H1 (cell line): ENCODE results near the gene IPO13. TPM values are rescaled to one million over a fixed set of nuclear protein-coding genes. Genes with fewer than 3 reads are reported as not detected.

ENCODE experiments used
- CTCF ChIA-PET: fragments of 300-600 bp; sonication (Branson Sonifier 250); formaldehyde crosslinking; loops from one replicate; lab custom pipeline; 2021; ENCODE audit not compliant: partially characterized antibody; lab: Charles Lee
- POLR2A ChIA-PET: fragments of 300-600 bp; sonication (Branson Sonifier 250); formaldehyde crosslinking; loops from one replicate; lab custom pipeline; 2021; ENCODE audit warnings: inconsistent platforms; ENCODE audit not compliant: partially characterized antibody; lab: Charles Lee
- DNase-seq, 2 experiments: peaks; one replicate each; pipeline versions ENCODE4 v3.0.0 to v3.0.0-alpha.2; 2010 to 2022; ENCODE audit warnings: low spot score in 2 of 2, low read depth in 1 of 2, mixed read lengths in 1 of 2
- FAIRE-seq: peaks from 2 replicates; lab custom pipeline; 2011; peaks lifted over from hg19 to GRCh38; lab: Jason Lieb, UNC
- H2AFZ ChIP-seq: 2 replicates; pipeline ENCODE4 v1.8.1; 2012; ENCODE audit warnings: low read length, inconsistent platforms
- H2AK5ac ChIP-seq: 2 replicates; pipeline ENCODE4 v1.6.1; 2013; ENCODE audit warnings: low read depth, low read length
- H2BK120ac ChIP-seq: replicated peaks from 2 replicates; pipeline ENCODE3; 2013; ENCODE audit warnings: low read depth, low read length, inconsistent platforms
- H2BK12ac ChIP-seq: 2 replicates; pipeline ENCODE4 v1.6.1; 2013; ENCODE audit warnings: low read depth, low read length
- H2BK15ac ChIP-seq: 2 replicates; pipeline ENCODE4 v1.6.1; 2013; ENCODE audit warnings: low read length
- H2BK20ac ChIP-seq: 2 replicates; pipeline ENCODE4 v1.6.1; 2013; ENCODE audit warnings: low read length
- H2BK5ac ChIP-seq: 2 replicates; pipeline ENCODE4 v1.6.1; 2013; ENCODE audit warnings: low read depth, low read length
- H3K14ac ChIP-seq: 2 replicates; pipeline ENCODE4 v1.6.1; 2013; ENCODE audit warnings: inconsistent platforms; ENCODE audit not compliant: insufficient read length
- H3K18ac ChIP-seq: 2 replicates; pipeline ENCODE4 v1.6.1; 2013; ENCODE audit warnings: low read length; ENCODE audit errors: extremely low read depth
- H3K23ac ChIP-seq: 2 replicates; pipeline ENCODE4 v1.6.1; 2013; ENCODE audit warnings: inconsistent platforms; ENCODE audit not compliant: insufficient read length
- H3K23me2 ChIP-seq: 2 replicates; pipeline ENCODE4 v1.6.1; 2013; ENCODE audit warnings: low read depth, low read length
- H3K27ac ChIP-seq: 2 replicates; pipeline ENCODE4 v1.6.1; 2011; ENCODE audit warnings: low read depth, low read length, inconsistent platforms
- H3K27me3 ChIP-seq, 4 experiments: replicated peaks in 1 of 4; 1 replicate in 1 of 4; 2 replicates in 3 of 4; pipeline versions ENCODE4 v1.6.1 to v1.8.1; 2011 to 2013; ENCODE audit warnings: low read length in 3 of 4, mild to moderate bottlenecking in 3 of 4, inconsistent platforms in 2 of 4, mixed read lengths in 2 of 4, moderate library complexity in 1 of 4; ENCODE audit not compliant: control insufficient read depth in 3 of 4, insufficient read depth in 3 of 4; ENCODE audit errors: extremely low read depth in 1 of 4
- H3K36me3 ChIP-seq, 4 experiments: 2 replicates each; pipeline versions ENCODE4 v1.6.1 to v1.8.1; 2011 to 2013; ENCODE audit warnings: mild to moderate bottlenecking in 4 of 4, low read length in 3 of 4, moderate library complexity in 2 of 4, control low read depth in 1 of 4, inconsistent platforms in 1 of 4; ENCODE audit not compliant: insufficient read depth in 4 of 4, control insufficient read depth in 2 of 4
- H3K4ac ChIP-seq: replicated peaks from 2 replicates; pipeline ENCODE3; 2013; ENCODE audit warnings: low read length, low read depth, mixed read lengths, inconsistent platforms; ENCODE audit not compliant: insufficient read length
- H3K4me1 ChIP-seq, 4 experiments: replicated peaks in 1 of 4; 1 replicate in 1 of 4; 2 replicates in 3 of 4; pipeline versions ENCODE4 v1.6.1 to v1.8.1; 2011 to 2013; ENCODE audit warnings: low read length in 3 of 4, inconsistent platforms in 2 of 4, mixed read lengths in 1 of 4; ENCODE audit not compliant: insufficient read depth in 4 of 4, control insufficient read depth in 3 of 4
- H3K4me2 ChIP-seq, 2 experiments: 2 replicates each; pipeline versions ENCODE4 v1.6.1 to v1.8.1; 2011 to 2013; ENCODE audit warnings: low read depth in 2 of 2, low read length in 2 of 2, control low read depth in 1 of 2, inconsistent platforms in 1 of 2, mild to moderate bottlenecking in 1 of 2; ENCODE audit not compliant: insufficient read depth in 1 of 2
- H3K4me3 ChIP-seq, 4 experiments: fragments of 200-600, 300-600 bp in 1 of 4; sonication (generic), shearing (Covaris generic), sonication (Bioruptor Twin) in 1 of 4; 2 replicates each; pipeline versions ENCODE4 v1.5.1 to v1.8.1; 2011 to 2016; ENCODE audit warnings: low read length in 4 of 4, low read depth in 3 of 4, control low read depth in 2 of 4, inconsistent platforms in 2 of 4, mild to moderate bottlenecking in 2 of 4, mixed read lengths in 1 of 4, moderate library complexity in 1 of 4; ENCODE audit not compliant: insufficient read depth in 2 of 4; ENCODE audit errors: extremely low read depth in 1 of 4
- H3K56ac ChIP-seq: replicated peaks from 2 replicates; pipeline ENCODE3; 2013; ENCODE audit warnings: low read depth, mild to moderate bottlenecking, mixed read lengths, low read length, inconsistent platforms; ENCODE audit not compliant: insufficient read length
- H3K79me1 ChIP-seq: 2 replicates; pipeline ENCODE4 v1.6.1; 2013; ENCODE audit warnings: low read depth, low read length, control low read depth
- H3K79me2 ChIP-seq, 2 experiments: 2 replicates each; pipeline versions ENCODE4 v1.6.1 to v1.8.1; 2012 to 2013; ENCODE audit warnings: low read length in 2 of 2, mild to moderate bottlenecking in 2 of 2, inconsistent platforms in 1 of 2; ENCODE audit not compliant: insufficient read depth in 2 of 2, control insufficient read depth in 1 of 2
- H3K9ac ChIP-seq, 4 experiments: replicated peaks in 1 of 4; 1 replicate in 1 of 4; 2 replicates in 3 of 4; pipeline versions ENCODE4 v1.6.1 to v1.8.1; 2011 to 2013; ENCODE audit warnings: low read depth in 3 of 4, low read length in 3 of 4, control low read depth in 2 of 4, mild to moderate bottlenecking in 2 of 4, moderate library complexity in 2 of 4, inconsistent platforms in 1 of 4; ENCODE audit errors: extremely low read depth in 1 of 4
- H3K9me3 ChIP-seq, 2 experiments: 2 replicates each; pipeline versions ENCODE4 v1.6.1 to v1.8.1; 2012 to 2013; ENCODE audit warnings: mild to moderate bottlenecking in 2 of 2, moderate library complexity in 2 of 2, control low read depth in 1 of 2, inconsistent platforms in 1 of 2, low read depth in 1 of 2, low read length in 1 of 2, mixed read lengths in 1 of 2; ENCODE audit not compliant: insufficient read depth in 2 of 2
- H4K20me1 ChIP-seq, 2 experiments: replicated peaks in 1 of 2; 2 replicates each; pipeline versions ENCODE3 to v1.8.1; 2011 to 2013; ENCODE audit warnings: inconsistent platforms in 2 of 2, low read length in 2 of 2, mild to moderate bottlenecking in 1 of 2; ENCODE audit not compliant: insufficient read depth in 2 of 2, control insufficient read depth in 1 of 2
- H4K5ac ChIP-seq: 2 replicates; pipeline ENCODE4 v1.6.1; 2013; ENCODE audit warnings: low read length, low read depth, mixed read lengths, inconsistent platforms; ENCODE audit not compliant: insufficient read length
- H4K8ac ChIP-seq: 2 replicates; pipeline ENCODE4 v1.8.0; 2013; ENCODE audit warnings: mild to moderate bottlenecking, moderate library complexity, low read length, inconsistent platforms; ENCODE audit not compliant: insufficient read depth; ENCODE audit errors: extremely low read depth
- H4K91ac ChIP-seq: replicated peaks from 2 replicates; pipeline ENCODE3; 2013; ENCODE audit warnings: low read length, mixed read lengths, inconsistent platforms; ENCODE audit not compliant: insufficient read length
- CBX8 ChIP-seq: fragments of 300-800, 300-1000 bp; sonication (generic); IDR thresholded peaks from 2 replicates; pipeline ENCODE4 v1.7.1; 2016; ENCODE audit warnings: low read depth, low read length, borderline replicate concordance
- KDM4A ChIP-seq: IDR thresholded peaks from one replicate; pipeline ENCODE4 v1.7.1; 2012; ENCODE audit warnings: low read depth, mild to moderate bottlenecking, moderate library complexity, low read length, inconsistent platforms; ENCODE audit not compliant: severe bottlenecking
- TCF12 ChIP-seq: IDR thresholded peaks from 2 replicates; pipeline ENCODE4 v1.6.1; 2011; ENCODE audit warnings: low read depth, mild to moderate bottlenecking, low read length
- ZNF274 ChIP-seq: IDR thresholded peaks from 2 replicates; pipeline ENCODE4 v1.7.0; 2012; ENCODE audit warnings: low read length, borderline replicate concordance; ENCODE audit errors: extremely low read depth
- WGBS, 2 experiments: shearing (Covaris generic) in 1 of 2; methylation state at CpG; one replicate each; pipeline versions ENCODE4 v1.1.6 to v1.1.7; 2013 to 2015; ENCODE audit warnings: low lambda C conversion rate in 2 of 2, mixed read lengths in 2 of 2, inconsistent platforms in 1 of 2, low coverage in 1 of 2, missing lambda C conversion rate in 1 of 2; ENCODE audit not compliant: insufficient replicate concordance in 2 of 2, insufficient coverage in 1 of 2, insufficient read length in 1 of 2; ENCODE audit errors: extremely low coverage in 1 of 2, missing lambda C conversion rate in 1 of 2; 5-methylcytosine and 5-hydroxymethylcytosine counted together
- polyA plus RNA-seq, 7 experiments: library from polyadenylated mRNA; depleted of rRNA in 3 of 7; stranded (reverse) in 5 of 7; unstranded in 2 of 7; fragments of >200 nt in 5 of 7; fragments of 200-250 nt in 2 of 7; gene quantifications; 1 replicate in 5 of 7; 2 replicates in 1 of 7; 4 replicates in 1 of 7; pipeline versions ENCODE4 v1.2.1 to v1.2.3, GENCODE V29; 2011 to 2013; ENCODE audit warnings: missing spikeins in 2 of 7, mixed read lengths in 2 of 7
- total RNA-seq: library from RNA; stranded (reverse); fragmentation: NEBNext Ultra II Directional; extraction: Animal tissue kit (Norgen Biotek cat#: 25700); gene quantifications from 2 replicates; pipeline ENCODE4 v1.2.1, GENCODE V29; 2021

The IPO13 gene
- total and polyA plus RNA-seq, 2 of the 8 experiments (the other 6 are each of a cell fraction or from before 2014, with no cell fraction given), result 23.0 to 27.0 TPM

DNA sequence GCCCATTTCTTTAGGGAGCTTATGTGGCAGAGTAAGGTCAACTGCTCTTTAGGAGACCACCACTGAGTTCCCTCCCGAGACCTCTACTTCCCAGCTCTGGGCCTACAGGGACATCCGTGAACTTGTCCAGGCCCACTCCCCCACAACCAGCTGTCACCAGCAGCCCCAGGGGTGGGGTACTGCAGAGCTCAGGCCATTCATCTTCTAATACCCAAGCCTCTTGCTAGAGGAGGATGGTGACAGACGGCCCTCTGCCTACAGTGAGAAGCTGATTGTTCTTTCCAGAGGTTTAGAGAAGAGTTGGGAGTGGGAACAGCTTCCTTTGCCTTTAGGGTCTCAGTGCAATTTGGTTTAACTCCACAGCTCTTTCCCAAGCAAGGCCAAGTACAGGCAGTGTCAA, 46.4 kb upstream of the IPO13 start:
- H3K36me3 ChIP-seq, result no peaks in the 10 kb centered on the region
- no peaks in the 10 kb centered on the region for H3K9me3 ChIP-seq
- no peak overlapping the region for H4K8ac ChIP-seq
- H3K9ac ChIP-seq, result no peak overlapping the region
- no peak overlapping the region for H2BK120ac ChIP-seq
- WGBS, 2 experiments, result 97% methylated on average over 3 of the region's 3 CpGs; no CpG with 5 or more reads in 1 of the 2 experiments
- H3K4ac ChIP-seq, result no peak overlapping the region
- no peak overlapping the region for H3K14ac ChIP-seq
- H3K4me3 ChIP-seq, result no peak overlapping the region
- no peak overlapping the region for H3K4me2 ChIP-seq
- H4K91ac ChIP-seq, result no peak overlapping the region
- no peak overlapping the region for H2AFZ ChIP-seq
- no peak overlapping the region for H3K56ac ChIP-seq
- H2BK5ac ChIP-seq, result no peak overlapping the region
- no peak overlapping the region for H3K27ac ChIP-seq
- H3K23ac ChIP-seq, result no peak overlapping the region
- H4K5ac ChIP-seq, result no peak overlapping the region
- no peak overlapping the region for H3K18ac ChIP-seq
- H3K79me1 ChIP-seq, result no peaks in the 10 kb centered on the region
- no peak overlapping the region for H2BK20ac ChIP-seq
- H3K23me2 ChIP-seq, result no peaks in the 10 kb centered on the region; the same call in 1 of the 2 replicates
- CTCF ChIA-PET, result interaction anchor here (0.6 to 4.3 kb wide), 11 partner anchors 11 to 136 kb away, joined by 3 to 36 read pairs (median 4); no protein-coding TSS in a partner anchor
- no peak overlapping the region for H2BK15ac ChIP-seq
- H4K20me1 ChIP-seq, result peaks cover 0 to 2% of the 10 kb centered on the region in 2 experiments
- no peaks in the 10 kb centered on the region for H3K79me2 ChIP-seq
- H3K27me3 ChIP-seq, result no peaks in the 10 kb centered on the region
- DNase-seq, result no peak
- no peak overlapping the region for H2BK12ac ChIP-seq
- H3K4me1 ChIP-seq, result no peaks in the 10 kb centered on the region
- POLR2A ChIA-PET, result interaction anchor here (1.1 to 1.5 kb wide), 3 partner anchors 13 to 33 kb away, joined by 3 to 6 read pairs (median 5); partner anchors contain the start of gene ARTN
- no peak for FAIRE-seq
- H2AK5ac ChIP-seq, result no peak overlapping the region
- TF ChIP-seq KDM4A, result no peak
- TF ChIP-seq ZNF274, result no peak
- TF ChIP-seq CBX8, result no peak
- no peak for TF ChIP-seq TCF12
